PC-3 (cell line): ENCODE measurements around the gene MC1R. TPM values are rescaled to one million over a fixed set of nuclear protein-coding genes. Genes with fewer than 3 reads are reported as not detected.

Experiments used
- ATAC-seq: fragments of 200-7000 bp; cut with Tn5 transposase; 2 replicates; pipeline ENCODE4 v1.9.1; 2020; ENCODE audit warnings: mild to moderate bottlenecking, moderate library complexity
- BruUV-seq: library from RNA; stranded (reverse); fragments of 400-500 nt; replicated peaks from 2 replicates; lab custom pipeline; 2021; lab: Mats Ljungman, UMichigan
- CTCF ChIA-PET: fragments of 300-600 bp; sonication (Branson Sonifier 250); formaldehyde crosslinking; loops from one replicate; lab custom pipeline; 2022; ENCODE audit warnings: antibody characterized with exemption; lab: Charles Lee
- POLR2A ChIA-PET: fragments of 300-600 bp; sonication (Branson Sonifier 250); formaldehyde crosslinking; loops from one replicate; lab custom pipeline; 2022; ENCODE audit warnings: antibody characterized with exemption; ENCODE audit not compliant: unreplicated experiment; lab: Charles Lee
- DNase-seq: peaks from one replicate; pipeline ENCODE4 v3.0.0-alpha.2; 2015
- H2AFZ ChIP-seq: fragments of 300-600 bp; sonication (generic); 2 replicates; pipeline ENCODE4 v1.6.0; 2016; ENCODE audit warnings: antibody characterized with exemption, low read length
- H3F3A ChIP-seq: fragments of 300-600 bp; sonication (generic); one replicate; pipeline ENCODE4 v1.6.0; 2017; ENCODE audit warnings: antibody characterized with exemption, low read length, control low read depth, mild to moderate bottlenecking; ENCODE audit not compliant: unreplicated experiment
- H3K27ac ChIP-seq: fragments of 300-600 bp; sonication (generic); 2 replicates; pipeline ENCODE4 v1.5.1; 2016; ENCODE audit warnings: mild to moderate bottlenecking, low read length
- H3K27me3 ChIP-seq: fragments of 300-600 bp; sonication (generic); 2 replicates; pipeline ENCODE4 v1.6.1; 2016; ENCODE audit warnings: low read length, mixed read lengths
- H3K36me3 ChIP-seq: fragments of 300-600 bp; sonication (generic); 2 replicates; pipeline ENCODE4 v1.6.1; 2016; ENCODE audit warnings: low read depth, mixed run types, low read length, mixed read lengths
- H3K4me1 ChIP-seq: fragments of 300-600 bp; sonication (generic); 2 replicates; pipeline ENCODE4 v1.5.1; 2016; ENCODE audit warnings: low read length; ENCODE audit not compliant: insufficient read depth
- H3K4me2 ChIP-seq: fragments of 300-600 bp; sonication (generic); 2 replicates; pipeline ENCODE4 v1.6.0; 2016; ENCODE audit warnings: low read length
- H3K4me3 ChIP-seq: fragments of 300-600 bp; sonication (generic); 2 replicates; pipeline ENCODE4 v1.5.1; 2016; ENCODE audit warnings: mild to moderate bottlenecking, low read length, mixed read lengths
- H3K79me2 ChIP-seq: fragments of 300-600 bp; sonication (generic); 2 replicates; pipeline ENCODE4 v1.6.1; 2017; ENCODE audit warnings: low read length, mixed read lengths
- H3K9ac ChIP-seq: fragments of 300-600 bp; sonication (generic); 2 replicates; pipeline ENCODE4 v1.6.0; 2016; ENCODE audit warnings: mild to moderate bottlenecking, low read length
- H3K9me2 ChIP-seq: fragments of 300-600 bp; sonication (generic); replicated peaks from 2 replicates; pipeline ENCODE4 v1.6.1; 2016; ENCODE audit warnings: mixed run types, low read length, mixed read lengths
- H3K9me3 ChIP-seq: fragments of 300-600 bp; sonication (generic); 2 replicates; pipeline ENCODE4 v1.6.1; 2016; ENCODE audit warnings: low read length, mixed read lengths
- H4K20me1 ChIP-seq: fragments of 300-600 bp; sonication (generic); 2 replicates; pipeline ENCODE4 v1.6.1; 2016; ENCODE audit warnings: low read length, mixed read lengths
- CTCF ChIP-seq: fragments of 300-600 bp; sonication (generic); conservative IDR thresholded peaks from 2 replicates; pipeline ENCODE4 v1.5.1; 2017; ENCODE audit warnings: antibody characterized with exemption, low read depth, mild to moderate bottlenecking, low read length
- EZH2 ChIP-seq: fragments of 300-600 bp; sonication (generic); IDR thresholded peaks from one replicate; pipeline ENCODE4 v1.6.1; 2017; ENCODE audit warnings: antibody characterized with exemption, mild to moderate bottlenecking, low read length; ENCODE audit not compliant: unreplicated experiment
- EZH2phosphoT487 ChIP-seq: fragments of 300-600 bp; sonication (generic); IDR thresholded peaks from 2 replicates; pipeline ENCODE4 v1.6.1; 2018; ENCODE audit warnings: mild to moderate bottlenecking, antibody characterized with exemption, low read length, borderline replicate concordance
- intact Hi-C: fragments of 100-400 bp; cut with micrococcal nuclease; formaldehyde crosslinking; loops from 2 replicates; pipeline ENCODE4 v1.9.0; 2023
- total RNA-seq: library from RNA; depleted of rRNA; stranded (reverse); fragments of >200 nt; gene quantifications from 2 replicates; pipeline ENCODE4 v1.2.3, GENCODE V29; 2014

Gene MC1R
- total RNA-seq, 1 experiment from 2014 or later = 4.2 TPM

DNA sequence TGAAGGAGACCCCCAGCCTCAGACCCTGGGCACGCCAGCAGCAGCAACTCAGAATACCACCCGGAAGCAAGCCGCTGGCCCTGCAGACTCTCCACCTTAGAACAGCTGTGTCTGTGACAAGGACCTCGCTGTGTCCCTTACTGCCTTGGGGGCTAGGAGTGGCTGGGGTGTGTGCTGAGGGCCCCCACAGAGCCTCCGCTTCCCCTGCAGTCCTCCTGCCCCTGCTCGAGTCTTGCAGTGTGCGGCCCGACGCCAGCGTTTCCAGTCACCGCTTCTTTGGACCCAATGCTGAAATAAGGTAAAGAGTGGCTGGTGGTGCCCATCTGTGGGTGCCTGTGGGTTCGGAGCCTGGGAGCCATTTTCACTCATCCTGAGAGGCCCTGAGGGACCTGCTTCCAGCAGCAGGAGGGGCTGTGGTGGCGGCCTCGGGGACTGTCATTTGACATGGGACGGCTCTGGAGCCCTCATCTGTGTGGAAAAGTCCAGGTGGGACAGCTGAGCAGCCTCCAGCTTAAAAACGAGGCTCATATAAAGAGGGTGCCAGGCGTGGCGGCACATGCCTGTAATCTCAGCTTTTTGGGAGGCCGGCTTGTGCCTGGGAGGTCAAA is 14.7 kb upstream of the MC1R start:
- Histone ChIP-seq H3K4me1 (no peaks in the 10 kb centered on the region), H3K27ac (no peak overlapping the region), H2AFZ (no peak overlapping the region), H3F3A (no peaks in the 10 kb centered on the region), H3K27me3 (no peaks in the 10 kb centered on the region), H3K9me2 (no peaks in the 10 kb centered on the region), H3K9me3 (no peaks in the 10 kb centered on the region), H4K20me1 (no peaks in the 10 kb centered on the region), H3K9ac (no peak overlapping the region), H3K36me3 (peaks cover 11% of the 10 kb centered on the region), H3K4me2 (no peak overlapping the region), H3K79me2 (no peaks in the 10 kb centered on the region), H3K4me3 (no peak overlapping the region)
- CTCF ChIA-PET = no interaction called here
- ATAC-seq (no peak), DNase-seq (no peak)
- BruUV-seq = no TSS peak
- no peak for TF ChIP-seq CTCF
- TF ChIP-seq EZH2 = no peak
- TF ChIP-seq EZH2phosphoT487 = no peak
- intact Hi-C loops = no loop called here
- POLR2A ChIA-PET = no interaction called here

DNA sequence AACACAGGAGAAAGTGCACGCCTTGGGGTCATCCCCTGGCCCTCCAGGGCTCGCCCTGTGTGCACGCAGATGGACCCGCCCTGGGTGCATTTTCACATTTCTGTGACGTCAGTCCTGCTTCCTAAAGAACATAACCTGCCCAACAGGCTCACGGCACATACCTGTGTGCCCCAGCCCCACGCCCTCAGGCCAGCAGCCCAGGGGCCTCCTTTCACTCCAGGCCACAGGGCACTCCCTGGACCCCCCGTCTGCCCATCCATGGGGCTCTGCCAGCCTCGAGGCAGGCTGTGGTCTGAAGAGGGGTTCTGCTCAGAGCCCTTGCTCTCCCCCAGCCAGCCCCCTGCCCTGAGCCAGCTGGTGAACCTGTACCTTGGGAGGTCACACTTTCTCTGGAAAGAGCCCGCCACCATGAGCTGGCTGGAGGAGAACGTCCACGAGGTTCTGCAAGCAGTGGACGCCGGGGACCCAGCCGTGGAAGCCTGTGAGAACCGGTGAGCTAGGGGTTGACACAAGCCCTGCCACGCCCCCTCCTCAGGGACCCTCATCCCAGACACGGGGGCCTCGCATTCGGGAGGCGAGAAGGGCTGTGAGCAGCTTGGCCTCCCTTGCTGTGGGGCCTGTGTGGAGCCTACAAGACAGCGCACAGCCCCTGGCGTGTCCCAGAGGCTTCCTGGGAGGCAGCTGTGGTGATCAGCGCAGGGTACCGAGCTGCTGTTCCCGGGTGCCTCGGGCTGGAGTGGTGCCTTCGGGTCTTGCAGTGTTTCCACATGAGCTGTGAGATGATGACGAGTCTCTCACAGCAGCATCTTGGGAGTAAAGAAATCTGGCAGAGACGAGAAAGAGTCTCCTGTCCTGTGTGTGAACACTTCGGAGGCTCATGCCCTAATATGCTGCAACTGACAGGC is 13.8 kb upstream of the MC1R start:
- DNase-seq = no peak
- no TSS peak for BruUV-seq
- no peaks in the 10 kb centered on the region for H3K79me2 ChIP-seq
- no peak overlapping the region for H3K9ac ChIP-seq
- H3K27ac ChIP-seq = no peak overlapping the region
- TF ChIP-seq CTCF = no peak
- TF ChIP-seq EZH2 = no peak
- TF ChIP-seq EZH2phosphoT487 = no peak
- H3K9me3 ChIP-seq = no peaks in the 10 kb centered on the region
- peaks cover 11% of the 10 kb centered on the region for H3K36me3 ChIP-seq
- H3K4me1 ChIP-seq = no peaks in the 10 kb centered on the region
- H3K27me3 ChIP-seq = no peaks in the 10 kb centered on the region
- no peaks in the 10 kb centered on the region for H4K20me1 ChIP-seq
- no peaks in the 10 kb centered on the region for H3F3A ChIP-seq
- H3K9me2 ChIP-seq = no peaks in the 10 kb centered on the region
- no peak overlapping the region for H2AFZ ChIP-seq
- ATAC-seq = no peak
- H3K4me2 ChIP-seq = no peak overlapping the region
- POLR2A ChIA-PET = interaction anchor here (0.5 kb wide), 1 partner anchor 17 kb away, joined by 3 read pairs; no protein-coding TSS in a partner anchor
- H3K4me3 ChIP-seq = no peak overlapping the region
- intact Hi-C loops = no loop called here
- CTCF ChIA-PET = no interaction called here
